GM23338 (cell line): ENCODE results near the gene DOLPP1. TPM values are rescaled to one million over a fixed set of nuclear protein-coding genes. Genes with fewer than 3 reads are reported as not detected.

Experiments used
- ATAC-seq: fragments of 200-7000 bp; cut with Tn5 transposase; 3 replicates; pipeline ENCODE4 v1.9.1; 2020
- DNase-seq: peaks from one replicate; pipeline ENCODE4 v3.0.0-alpha.2; 2015; ENCODE audit warnings: low spot score
- H2AFZ ChIP-seq: fragments of 200-600 bp; sonication (generic); 2 replicates; pipeline ENCODE4 v1.8.0; 2016; ENCODE audit warnings: antibody characterized with exemption, mild to moderate bottlenecking, moderate library complexity
- H3F3A ChIP-seq: fragments of 200-600 bp; sonication (generic); replicated peaks from 2 replicates; pipeline ENCODE4 v1.8.0; 2017; ENCODE audit warnings: antibody characterized with exemption, mixed run types, low read depth
- H3K27ac ChIP-seq: fragments of 200-600 bp; sonication (generic); 2 replicates; pipeline ENCODE4 v1.6.1; 2016; ENCODE audit warnings: low read depth
- H3K27me3 ChIP-seq: fragments of 200-600 bp; sonication (generic); 2 replicates; pipeline ENCODE4 v1.8.0; 2016; ENCODE audit warnings: mild to moderate bottlenecking, mixed run types, moderate library complexity; ENCODE audit not compliant: insufficient read depth
- H3K36me3 ChIP-seq: fragments of 200-600 bp; sonication (generic); 2 replicates; pipeline ENCODE4 v1.8.0; 2016; ENCODE audit warnings: mild to moderate bottlenecking; ENCODE audit not compliant: insufficient read depth
- H3K4me1 ChIP-seq: fragments of 200-600 bp; sonication (generic); 2 replicates; pipeline ENCODE4 v1.8.0; 2016; ENCODE audit warnings: mild to moderate bottlenecking, moderate library complexity; ENCODE audit not compliant: insufficient read depth
- H3K4me2 ChIP-seq: fragments of 200-600 bp; sonication (generic); 2 replicates; pipeline ENCODE4 v1.7.1; 2017; ENCODE audit warnings: mixed run types
- H3K4me3 ChIP-seq: fragments of 200-600 bp; sonication (generic); 2 replicates; pipeline ENCODE4 v1.6.1; 2016; ENCODE audit warnings: mixed run types
- H3K79me2 ChIP-seq: fragments of 200-600 bp; sonication (generic); replicated peaks from 2 replicates; pipeline ENCODE4 v1.8.0; 2017; ENCODE audit warnings: mild to moderate bottlenecking; ENCODE audit not compliant: insufficient read depth
- H3K9me2 ChIP-seq: fragments of 200-600 bp; sonication (generic); 2 replicates; pipeline ENCODE4 v1.8.0; 2017; ENCODE audit not compliant: insufficient read depth
- H4K20me1 ChIP-seq: fragments of 200-600 bp; sonication (generic); replicated peaks from 2 replicates; pipeline ENCODE4 v1.8.0; 2017; ENCODE audit warnings: mild to moderate bottlenecking; ENCODE audit not compliant: insufficient read depth
- H3K27ac Mint-ChIP-seq: 2 replicates; pipeline ENCODE4 v1.8.0; 2020; ENCODE audit warnings: inconsistent platforms, mild to moderate bottlenecking, moderate library complexity, mixed read lengths
- H3K27me3 Mint-ChIP-seq: 3 replicates; pipeline ENCODE4 v1.8.0; 2022; ENCODE audit warnings: low read depth, mild to moderate bottlenecking, moderate library complexity, mixed read lengths, inconsistent platforms; ENCODE audit not compliant: insufficient read depth, poor library complexity
- H3K36me3 Mint-ChIP-seq: 3 replicates; pipeline ENCODE4 v1.8.0; 2021; ENCODE audit warnings: low read depth, mild to moderate bottlenecking, inconsistent platforms, moderate library complexity, mixed read lengths
- H3K4me1 Mint-ChIP-seq: 3 replicates; pipeline ENCODE4 v1.8.0; 2020; ENCODE audit warnings: mild to moderate bottlenecking, inconsistent platforms, mixed read lengths
- H3K4me3 Mint-ChIP-seq: 3 replicates; pipeline ENCODE4 v1.8.0; 2021; ENCODE audit warnings: moderate library complexity, mild to moderate bottlenecking, inconsistent platforms, mixed read lengths
- H3K9me3 Mint-ChIP-seq: 3 replicates; pipeline ENCODE4 v1.8.0; 2020; ENCODE audit warnings: moderate library complexity, mild to moderate bottlenecking, inconsistent platforms, mixed read lengths
- CTCF ChIP-seq, 2 experiments: fragments of 200-600 bp in 1 of 2; sonication (generic) in 1 of 2; conservative IDR thresholded peaks; 2 replicates each; pipeline versions ENCODE4 v1.5.1 to v1.6.1; 2016 to 2017; ENCODE audit warnings: antibody characterized with exemption in 2 of 2, low read depth in 2 of 2, mild to moderate bottlenecking in 2 of 2, moderate library complexity in 1 of 2
- EZH2phosphoT487 ChIP-seq: fragments of 200-600 bp; sonication (generic); IDR thresholded peaks from one replicate; pipeline ENCODE4 v1.8.1; 2018; ENCODE audit warnings: antibody characterized with exemption; ENCODE audit not compliant: unreplicated experiment
- POLR2AphosphoS5 ChIP-seq: IDR thresholded peaks from 2 replicates; pipeline ENCODE4 v1.6.1; 2016; ENCODE audit warnings: antibody characterized with exemption, low read depth
- ZNF331 ChIP-seq: fragments of 250-450 bp; sonication (Bioruptor Pico); IDR thresholded peaks from 2 replicates; pipeline ENCODE4 v1.5.0; 2020; ENCODE audit warnings: low read depth, mild to moderate bottlenecking, moderate library complexity
- ZNF462 ChIP-seq: fragments of 250-450 bp; sonication (Bioruptor Pico); IDR thresholded peaks from 2 replicates; pipeline ENCODE4 v1.5.0; 2020; ENCODE audit warnings: mild to moderate bottlenecking, moderate library complexity
- polyA plus RNA-seq: library from polyadenylated mRNA; unstranded; fragments of >200 nt; fragmentation: Nextera tagmentation; extraction: Ambion mirVana; gene quantifications from 2 replicates; pipeline ENCODE4 v1.2.1, GENCODE V29; 2016
- total RNA-seq: library from RNA; depleted of rRNA; stranded (reverse); fragments of >200 nt; shearing (Covaris generic); gene quantifications from 2 replicates; pipeline ENCODE4 v1.2.3, GENCODE V29; 2014

Gene DOLPP1
- total and polyA plus RNA-seq, 2 experiments from 2014 or later, result 23.3 to 31.9 TPM

GRCh38 chr9:129139233-129139992 lies 58.5 kb downstream of the DOLPP1 start:
- TF ChIP-seq ZNF331 (no peak), CTCF (conservative IDR thresholded peaks at IDR 0.05; ENCODE audit: low read depth in 2 of 2) (peak; percentile 96 to 98), EZH2phosphoT487 (no peak), POLR2AphosphoS5 (no peak; the same call in 1 of the 2 replicates), ZNF462 (no peak)
- peaks cover 8% of the 10 kb centered on the region for H3K79me2 ChIP-seq
- ATAC-seq (peak; percentile 49), DNase-seq (peak; percentile 92)
- peak overlapping the region; percentile 100 for H3K27ac ChIP-seq
- peaks cover 6% of the 10 kb centered on the region for H3F3A ChIP-seq
- peaks cover 48% of the 10 kb centered on the region for H3K36me3 Mint-ChIP-seq
- peaks cover 38% of the 10 kb centered on the region for H3K27me3 Mint-ChIP-seq
- H3K4me1 ChIP-seq, result peaks cover 41% of the 10 kb centered on the region
- peak overlapping the region; percentile 98 for H3K27ac Mint-ChIP-seq
- peak overlapping the region; percentile 86 for H3K4me2 ChIP-seq
- no peaks in the 10 kb centered on the region for H4K20me1 ChIP-seq
- H3K27me3 ChIP-seq, result no peaks in the 10 kb centered on the region
- peak overlapping the region; percentile 57 for H3K4me3 ChIP-seq
- peak overlapping the region; percentile 73 for H3K4me3 Mint-ChIP-seq
- H3K4me1 Mint-ChIP-seq, result peaks cover 58% of the 10 kb centered on the region
- no peak overlapping the region for H2AFZ ChIP-seq
- H3K9me2 ChIP-seq, result no peaks in the 10 kb centered on the region
- peaks cover 10% of the 10 kb centered on the region for H3K36me3 ChIP-seq
- no peaks in the 10 kb centered on the region for H3K9me3 Mint-ChIP-seq
